ENCODE data around the gene AUTS2.

AUTS2 gene

GRCh38 chr7:70502117-70502863 lies 904.0 kb downstream of the AUTS2 start:
- no peak overlapping the region for H3K9ac ChIP-seq (ENCODE audit: low read depth in 1 of 2, low read length in 2 of 2)
- H3K9me3 ChIP-seq (ENCODE audit: control insufficient read depth in 2 of 2, low read length in 2 of 2) = no peaks in the 10 kb centered on the region

GRCh38 chr7:70504254-70504653 lies 906.0 kb downstream of the AUTS2 start:
- Histone ChIP-seq H3K9me3 (ENCODE audit: control insufficient read depth in 2 of 2, low read length in 2 of 2) (no peaks in the 10 kb centered on the region), H3K4me3 (ENCODE audit: low read length in 2 of 2) (no peak overlapping the region), H3K27ac (ENCODE audit: low read depth in 2 of 2, low read length in 2 of 2) (no peak overlapping the region), H3K27me3 (ENCODE audit: control insufficient read depth in 2 of 2, insufficient read depth in 2 of 2, low read length in 2 of 2) (no peaks in the 10 kb centered on the region), H3K9ac (ENCODE audit: low read depth in 1 of 2, low read length in 2 of 2) (no peak overlapping the region), H3K36me3 (ENCODE audit: control insufficient read depth in 2 of 2, insufficient read depth in 2 of 2, low read length in 2 of 2) (no peaks in the 10 kb centered on the region), H3K4me1 (ENCODE audit: control insufficient read depth in 2 of 2, insufficient read depth in 2 of 2, low read length in 2 of 2) (no peaks in the 10 kb centered on the region)

More at GRCh38 chr7:70502117-70502863, 904.0 kb downstream of the AUTS2 start:
- no peaks in the 10 kb centered on the region for H3K36me3 ChIP-seq (ENCODE audit: control insufficient read depth in 2 of 2, insufficient read depth in 2 of 2, low read length in 2 of 2)
- H3K4me1 ChIP-seq (ENCODE audit: control insufficient read depth in 2 of 2, insufficient read depth in 2 of 2, low read length in 2 of 2) = no peaks in the 10 kb centered on the region
- no peaks in the 10 kb centered on the region for H3K27me3 ChIP-seq (ENCODE audit: control insufficient read depth in 2 of 2, insufficient read depth in 2 of 2, low read length in 2 of 2)
- no peak overlapping the region for H3K4me3 ChIP-seq (ENCODE audit: low read length in 2 of 2)
- H3K27ac ChIP-seq (ENCODE audit: low read depth in 2 of 2, low read length in 2 of 2) = no peak overlapping the region

DNA sequence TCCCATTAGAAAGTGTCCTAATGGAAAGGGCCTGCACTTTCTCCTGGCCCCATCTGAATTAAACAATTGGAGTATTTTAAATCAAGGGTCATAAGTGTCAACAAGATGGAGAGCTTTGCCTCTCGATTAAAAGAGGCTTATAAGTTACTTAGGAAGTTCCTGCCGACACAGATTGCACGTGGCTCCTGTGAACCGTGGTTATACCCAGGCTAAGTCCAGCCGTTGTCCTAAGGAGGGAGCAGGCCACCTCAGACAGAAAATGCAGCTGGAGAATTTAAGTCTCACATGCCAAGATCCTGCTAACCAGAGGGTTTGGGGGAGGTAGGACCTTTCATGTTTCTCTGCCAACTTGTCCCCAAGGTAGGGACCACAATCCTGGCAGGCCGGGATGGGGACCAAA lies 907.2 kb downstream of the AUTS2 start:
- Histone ChIP-seq H3K9me3 (ENCODE audit: control insufficient read depth in 2 of 2, low read length in 2 of 2) (no peaks in the 10 kb centered on the region), H3K4me3 (ENCODE audit: low read length in 2 of 2) (no peak overlapping the region), H3K9ac (ENCODE audit: low read depth in 1 of 2, low read length in 2 of 2) (no peak overlapping the region), H3K4me1 (ENCODE audit: control insufficient read depth in 2 of 2, insufficient read depth in 2 of 2, low read length in 2 of 2) (no peaks in the 10 kb centered on the region), H3K36me3 (ENCODE audit: control insufficient read depth in 2 of 2, insufficient read depth in 2 of 2, low read length in 2 of 2) (no peaks in the 10 kb centered on the region), H3K27ac (ENCODE audit: low read depth in 2 of 2, low read length in 2 of 2) (no peak overlapping the region), H3K27me3 (ENCODE audit: control insufficient read depth in 2 of 2, insufficient read depth in 2 of 2, low read length in 2 of 2) (no peaks in the 10 kb centered on the region)

GRCh38 chr7:70505886-70506285 lies 907.6 kb downstream of the AUTS2 start:
- H3K9me3 ChIP-seq (ENCODE audit: control insufficient read depth in 2 of 2, low read length in 2 of 2) = no peaks in the 10 kb centered on the region
- no peak overlapping the region for H3K4me3 ChIP-seq (ENCODE audit: low read length in 2 of 2)
- H3K9ac ChIP-seq (ENCODE audit: low read depth in 1 of 2, low read length in 2 of 2) = no peak overlapping the region
- no peaks in the 10 kb centered on the region for H3K27me3 ChIP-seq (ENCODE audit: control insufficient read depth in 2 of 2, insufficient read depth in 2 of 2, low read length in 2 of 2)
- no peaks in the 10 kb centered on the region for H3K36me3 ChIP-seq (ENCODE audit: control insufficient read depth in 2 of 2, insufficient read depth in 2 of 2, low read length in 2 of 2)
- H3K27ac ChIP-seq (ENCODE audit: low read depth in 2 of 2, low read length in 2 of 2) = no peak overlapping the region
- no peaks in the 10 kb centered on the region for H3K4me1 ChIP-seq (ENCODE audit: control insufficient read depth in 2 of 2, insufficient read depth in 2 of 2, low read length in 2 of 2)

DNA sequence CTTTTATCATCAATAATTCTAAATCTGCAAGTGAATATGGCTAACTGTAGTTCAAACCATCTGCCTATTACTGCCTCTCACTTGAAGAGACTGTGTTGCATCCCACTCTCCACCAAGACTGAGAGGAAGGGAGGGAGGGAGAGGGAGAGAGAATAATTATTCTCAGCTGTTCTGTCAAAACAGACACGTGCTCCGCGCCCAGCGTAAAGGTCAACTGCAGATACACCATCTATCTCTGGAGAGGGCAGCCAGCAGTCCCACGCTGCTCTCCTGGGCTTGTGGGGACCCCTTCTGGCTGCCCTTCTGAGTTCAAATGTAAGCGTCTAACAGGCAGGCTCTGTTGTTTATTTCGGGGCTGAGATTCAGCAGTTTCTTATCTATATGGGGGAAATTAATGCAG lies 908.2 kb downstream of the AUTS2 start:
- H3K4me1 ChIP-seq (ENCODE audit: control insufficient read depth in 2 of 2, insufficient read depth in 2 of 2, low read length in 2 of 2) = no peaks in the 10 kb centered on the region

GRCh38 chr7:70512144-70512543 lies 913.9 kb downstream of the AUTS2 start:
- Histone ChIP-seq H3K36me3 (ENCODE audit: control insufficient read depth in 2 of 2, insufficient read depth in 2 of 2, low read length in 2 of 2) (no peaks in the 10 kb centered on the region), H3K4me1 (ENCODE audit: control insufficient read depth in 2 of 2, insufficient read depth in 2 of 2, low read length in 2 of 2) (no peaks in the 10 kb centered on the region), H3K9ac (ENCODE audit: low read depth in 1 of 2, low read length in 2 of 2) (no peak overlapping the region), H3K27ac (ENCODE audit: low read depth in 2 of 2, low read length in 2 of 2) (no peak overlapping the region), H3K9me3 (ENCODE audit: control insufficient read depth in 2 of 2, low read length in 2 of 2) (no peaks in the 10 kb centered on the region), H3K27me3 (ENCODE audit: control insufficient read depth in 2 of 2, insufficient read depth in 2 of 2, low read length in 2 of 2) (no peaks in the 10 kb centered on the region), H3K4me3 (ENCODE audit: low read length in 2 of 2) (no peak overlapping the region)

More for the DNA sequence above, 908.2 kb downstream of the AUTS2 start:
- Histone ChIP-seq H3K9ac (ENCODE audit: low read depth in 1 of 2, low read length in 2 of 2) (no peak overlapping the region), H3K36me3 (ENCODE audit: control insufficient read depth in 2 of 2, insufficient read depth in 2 of 2, low read length in 2 of 2) (no peaks in the 10 kb centered on the region), H3K9me3 (ENCODE audit: control insufficient read depth in 2 of 2, low read length in 2 of 2) (no peaks in the 10 kb centered on the region), H3K4me3 (ENCODE audit: low read length in 2 of 2) (no peak overlapping the region), H3K27me3 (ENCODE audit: control insufficient read depth in 2 of 2, insufficient read depth in 2 of 2, low read length in 2 of 2) (no peaks in the 10 kb centered on the region), H3K27ac (ENCODE audit: low read depth in 2 of 2, low read length in 2 of 2) (no peak overlapping the region)

DNA sequence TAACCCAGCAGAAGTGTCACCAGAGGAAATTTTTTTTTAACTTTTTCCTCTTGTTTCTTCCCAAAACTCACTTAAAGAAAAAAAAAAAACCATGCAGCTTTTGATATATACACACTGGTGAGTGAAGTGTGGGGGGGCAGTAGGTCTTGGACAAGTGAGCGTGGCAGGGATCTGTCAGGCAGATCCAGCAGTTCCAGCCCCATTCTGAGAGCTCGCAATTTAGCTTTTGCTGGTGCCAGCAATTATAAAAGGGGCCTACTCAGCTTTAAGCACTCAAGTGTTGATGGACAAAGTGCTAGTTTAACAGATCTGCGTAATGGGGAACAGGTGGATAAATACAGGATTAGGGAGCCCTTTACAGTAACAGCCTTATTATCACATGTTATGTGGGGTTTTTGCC lies 914.5 kb downstream of the AUTS2 start:
- no peaks in the 10 kb centered on the region for H3K36me3 ChIP-seq (ENCODE audit: control insufficient read depth in 2 of 2, insufficient read depth in 2 of 2, low read length in 2 of 2)
- no peaks in the 10 kb centered on the region for H3K4me1 ChIP-seq (ENCODE audit: control insufficient read depth in 2 of 2, insufficient read depth in 2 of 2, low read length in 2 of 2)
- no peaks in the 10 kb centered on the region for H3K9me3 ChIP-seq (ENCODE audit: control insufficient read depth in 2 of 2, low read length in 2 of 2)
- no peak overlapping the region for H3K4me3 ChIP-seq (ENCODE audit: low read length in 2 of 2)
- H3K9ac ChIP-seq (ENCODE audit: low read depth in 1 of 2, low read length in 2 of 2) = no peak overlapping the region
- H3K27me3 ChIP-seq (ENCODE audit: control insufficient read depth in 2 of 2, insufficient read depth in 2 of 2, low read length in 2 of 2) = no peaks in the 10 kb centered on the region
- H3K27ac ChIP-seq (ENCODE audit: low read depth in 2 of 2, low read length in 2 of 2) = no peak overlapping the region

GRCh38 chr7:70520611-70521010 lies 922.3 kb downstream of the AUTS2 start:
- no peak overlapping the region for H3K9ac ChIP-seq (ENCODE audit: low read depth in 1 of 2, low read length in 2 of 2)
- H3K4me1 ChIP-seq (ENCODE audit: control insufficient read depth in 2 of 2, insufficient read depth in 2 of 2, low read length in 2 of 2) = peaks cover 0 to 10% of the 10 kb centered on the region in 2 donors
- no peaks in the 10 kb centered on the region for H3K36me3 ChIP-seq (ENCODE audit: control insufficient read depth in 2 of 2, insufficient read depth in 2 of 2, low read length in 2 of 2)
- no peaks in the 10 kb centered on the region for H3K27me3 ChIP-seq (ENCODE audit: control insufficient read depth in 2 of 2, insufficient read depth in 2 of 2, low read length in 2 of 2)
- H3K27ac ChIP-seq (ENCODE audit: low read depth in 2 of 2, low read length in 2 of 2) = no peak overlapping the region
- no peaks in the 10 kb centered on the region for H3K9me3 ChIP-seq (ENCODE audit: control insufficient read depth in 2 of 2, low read length in 2 of 2)
- H3K4me3 ChIP-seq (ENCODE audit: low read length in 2 of 2) = no peak overlapping the region

DNA sequence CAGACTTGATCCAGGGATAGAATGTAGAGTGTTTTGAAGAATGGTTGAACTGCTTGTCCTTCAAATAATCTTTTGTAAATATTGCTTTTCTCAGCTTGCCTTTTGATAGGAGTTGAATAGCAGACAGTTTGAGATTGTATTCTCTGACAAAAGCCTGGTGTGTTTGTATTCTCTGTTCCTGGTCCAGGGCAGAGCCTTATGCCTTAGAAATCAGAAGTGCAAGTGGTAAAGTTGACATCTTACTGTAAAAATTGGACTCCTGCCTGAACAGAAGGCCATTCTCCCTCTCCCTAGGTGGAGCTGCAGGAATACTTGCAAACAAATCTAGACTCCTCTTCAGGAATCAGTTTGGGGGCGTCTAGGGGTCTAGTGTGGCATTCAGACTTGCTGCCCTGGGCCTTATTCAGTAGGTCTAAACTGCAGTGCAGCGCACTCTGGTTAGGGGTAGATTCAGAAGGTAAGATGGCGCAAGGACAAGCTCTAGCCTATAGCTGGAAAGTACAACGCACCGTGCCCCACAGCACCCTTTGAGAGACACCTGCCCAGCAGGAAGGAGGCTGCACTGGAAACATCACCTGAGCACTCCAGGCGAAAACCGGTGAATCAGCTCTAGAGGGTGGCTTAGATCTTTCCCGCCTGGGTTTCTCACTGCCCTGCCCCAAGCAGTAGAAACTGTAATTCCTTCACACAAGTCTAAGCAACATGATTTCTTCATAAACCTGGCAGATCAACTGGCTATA lies 925.1 kb downstream of the AUTS2 start:
- H3K9ac ChIP-seq (ENCODE audit: low read depth in 1 of 2, low read length in 2 of 2) = no peak overlapping the region
- no peak overlapping the region for H3K4me3 ChIP-seq (ENCODE audit: low read length in 2 of 2)
- H3K36me3 ChIP-seq (ENCODE audit: control insufficient read depth in 2 of 2, insufficient read depth in 2 of 2, low read length in 2 of 2) = no peaks in the 10 kb centered on the region
- H3K27me3 ChIP-seq (ENCODE audit: control insufficient read depth in 2 of 2, insufficient read depth in 2 of 2, low read length in 2 of 2) = no peaks in the 10 kb centered on the region
- H3K4me1 ChIP-seq (ENCODE audit: control insufficient read depth in 2 of 2, insufficient read depth in 2 of 2, low read length in 2 of 2) = peaks cover 0 to 10% of the 10 kb centered on the region in 2 donors
- no peak overlapping the region for H3K27ac ChIP-seq (ENCODE audit: low read depth in 2 of 2, low read length in 2 of 2)
- no peaks in the 10 kb centered on the region for H3K9me3 ChIP-seq (ENCODE audit: control insufficient read depth in 2 of 2, low read length in 2 of 2)

DNA sequence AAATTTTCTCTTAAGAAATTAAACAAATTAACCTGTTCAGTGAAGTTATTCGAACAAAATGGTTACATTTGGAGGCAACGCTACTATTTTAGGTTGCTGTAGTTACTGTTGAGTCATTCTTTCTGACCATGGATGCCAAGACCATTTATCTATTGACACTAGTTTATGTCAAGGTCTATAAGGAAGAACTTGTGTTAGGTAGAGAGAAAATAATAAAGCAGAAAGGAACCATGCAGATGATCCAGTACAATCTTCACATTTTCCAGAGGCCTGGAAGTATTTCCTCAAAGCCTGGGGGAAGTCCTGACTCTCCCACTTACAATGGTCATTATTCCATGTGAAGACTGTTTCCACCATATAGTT lies 925.7 kb downstream of the AUTS2 start:
- Histone ChIP-seq H3K9ac (ENCODE audit: low read depth in 1 of 2, low read length in 2 of 2) (no peak overlapping the region), H3K9me3 (ENCODE audit: control insufficient read depth in 2 of 2, low read length in 2 of 2) (no peaks in the 10 kb centered on the region), H3K36me3 (ENCODE audit: control insufficient read depth in 2 of 2, insufficient read depth in 2 of 2, low read length in 2 of 2) (no peaks in the 10 kb centered on the region), H3K27ac (ENCODE audit: low read depth in 2 of 2, low read length in 2 of 2) (no peak overlapping the region), H3K27me3 (ENCODE audit: control insufficient read depth in 2 of 2, insufficient read depth in 2 of 2, low read length in 2 of 2) (no peaks in the 10 kb centered on the region), H3K4me3 (ENCODE audit: low read length in 2 of 2) (no peak overlapping the region), H3K4me1 (ENCODE audit: control insufficient read depth in 2 of 2, insufficient read depth in 2 of 2, low read length in 2 of 2) (peaks cover 0 to 10% of the 10 kb centered on the region in 2 donors)

All from mucosa of rectum (tissue), 2 donors.